Esophagus (tissue), 2 donors: ENCODE data around the gene SPEM1. TPM values are rescaled to one million over a fixed set of nuclear protein-coding genes. Genes with fewer than 3 reads are reported as not detected.

Experiments
- H3K27ac ChIP-seq, 2 donors: one replicate each; pipeline ENCODE4 v1.5.1; 2013; ENCODE audit warnings: low read depth in 2 of 2, mild to moderate bottlenecking in 2 of 2, inconsistent platforms in 1 of 2, low read length in 1 of 2, moderate library complexity in 1 of 2
- H3K27me3 ChIP-seq, 2 donors: one replicate each; pipeline ENCODE4 v1.6.1; 2013; ENCODE audit warnings: low read length in 2 of 2, control low read depth in 1 of 2, mild to moderate bottlenecking in 1 of 2; ENCODE audit not compliant: insufficient read depth in 2 of 2, control insufficient read depth in 1 of 2
- H3K36me3 ChIP-seq, 2 donors: one replicate each; pipeline ENCODE4 v1.6.1; 2013; ENCODE audit warnings: low read length in 1 of 2; ENCODE audit not compliant: control insufficient read depth in 2 of 2, insufficient read depth in 2 of 2
- H3K4me1 ChIP-seq, 2 donors: one replicate each; pipeline ENCODE4 v1.6.1; 2013; ENCODE audit warnings: low read length in 1 of 2; ENCODE audit not compliant: control insufficient read depth in 2 of 2, insufficient read depth in 2 of 2
- H3K4me3 ChIP-seq, 2 donors: one replicate each; pipeline ENCODE4 v1.5.1; 2013; ENCODE audit warnings: low read length in 2 of 2, mild to moderate bottlenecking in 2 of 2, low read depth in 1 of 2, moderate library complexity in 1 of 2
- H3K9me3 ChIP-seq, 2 donors: one replicate each; pipeline ENCODE4 v1.6.1; 2013; ENCODE audit warnings: mild to moderate bottlenecking in 2 of 2, low read depth in 1 of 2, low read length in 1 of 2, moderate library complexity in 1 of 2; ENCODE audit not compliant: control insufficient read depth in 2 of 2, insufficient read depth in 1 of 2
- WGBS, 2 donors: extraction: QIAGEN DNeasy Blood & Tissue Kit; methylation state at CpG; one replicate each; pipeline ENCODE4 v1.1.7; 2013; 5-methylcytosine and 5-hydroxymethylcytosine counted together
- polyA plus RNA-seq, 2 donors: library from polyadenylated mRNA; stranded (reverse); fragments of 200-250 nt; gene quantifications; one replicate each; pipeline ENCODE4 v1.2.3, GENCODE V29; 2013
- donor health status: healthy with polysubstance abuse.
- donor health status: Bipolar disorder and iron deficiency.

The SPEM1 gene
- polyA plus RNA-seq, 2 donors: not detected

DNA sequence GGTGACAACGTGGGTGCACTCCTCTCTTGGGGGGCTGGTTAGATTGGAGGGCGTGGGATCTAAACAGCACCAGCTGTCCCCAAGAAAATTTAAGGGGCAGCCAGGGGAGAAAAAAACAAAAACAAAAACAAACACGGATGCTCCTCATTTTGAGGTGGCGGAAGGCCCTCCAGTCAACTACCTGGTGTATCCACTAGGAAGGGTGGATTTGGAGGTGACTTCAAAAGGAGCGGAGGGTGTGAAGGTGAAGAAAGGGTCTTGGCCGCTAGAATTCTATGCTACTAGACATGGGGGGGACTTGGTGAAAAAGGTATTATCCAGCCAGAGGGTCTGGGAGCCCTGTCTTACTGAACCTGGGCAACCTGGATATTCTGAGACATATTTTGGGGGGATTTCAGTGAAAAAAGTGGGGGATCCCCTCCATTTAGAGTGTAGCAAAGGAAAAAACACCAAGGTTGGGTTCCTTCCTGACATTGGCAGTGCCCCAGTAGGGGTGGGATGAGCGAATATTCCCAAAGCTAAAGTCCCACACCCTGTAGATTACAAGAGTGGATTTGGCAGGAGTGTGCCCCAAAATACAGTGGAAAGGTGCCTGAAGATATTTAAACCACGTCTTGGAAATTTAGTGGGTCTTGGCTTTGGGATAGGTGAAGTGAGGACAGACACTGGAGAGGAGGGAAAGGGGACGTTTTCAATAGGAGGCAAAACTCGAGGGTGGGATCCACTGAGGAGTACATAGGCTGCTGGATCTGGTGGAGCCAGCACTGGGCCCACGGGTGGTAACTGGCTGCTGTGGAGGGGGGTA lies 18.7 kb downstream of the SPEM1 start:
- H3K9me3 ChIP-seq: no peaks in the 10 kb centered on the region
- peak overlapping the region; percentile 55 to 60 for H3K4me3 ChIP-seq
- no peaks in the 10 kb centered on the region for H3K36me3 ChIP-seq
- peak overlapping the region; percentile 62 to 65 for H3K27ac ChIP-seq
- 45 to 49% methylated on average over 11 of the region's 11 CpGs for WGBS, 2 donors
- no peaks in the 10 kb centered on the region for H3K27me3 ChIP-seq
- peaks cover 0 to 23% of the 10 kb centered on the region in 2 donors for H3K4me1 ChIP-seq

DNA sequence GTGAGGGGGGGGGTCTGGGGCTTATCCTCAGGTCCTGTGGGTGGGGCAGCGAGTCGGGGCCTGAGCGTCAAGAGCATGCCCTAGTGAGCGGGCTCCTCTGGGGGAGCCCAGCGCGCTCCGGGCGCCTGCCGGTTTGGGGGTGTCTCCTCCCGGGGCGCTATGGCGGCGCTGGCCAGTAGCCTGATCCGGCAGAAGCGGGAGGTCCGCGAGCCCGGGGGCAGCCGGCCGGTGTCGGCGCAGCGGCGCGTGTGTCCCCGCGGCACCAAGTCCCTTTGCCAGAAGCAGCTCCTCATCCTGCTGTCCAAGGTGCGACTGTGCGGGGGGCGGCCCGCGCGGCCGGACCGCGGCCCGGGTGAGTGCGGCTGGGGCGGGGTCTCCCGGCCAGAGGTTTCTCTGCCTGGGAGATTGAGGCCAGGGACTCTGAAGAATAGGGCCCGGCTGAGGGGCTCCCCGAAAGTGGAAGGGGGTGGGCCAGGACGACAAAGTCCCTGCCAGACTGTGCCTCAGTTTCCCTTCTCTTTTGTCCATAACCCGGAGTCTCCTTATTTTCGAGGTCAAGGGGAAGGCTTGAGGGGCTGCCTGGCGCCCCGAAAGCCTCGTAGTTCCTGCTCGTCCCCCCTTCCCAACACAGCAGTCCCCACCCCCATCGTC lies 19.5 kb downstream of the SPEM1 start, which contains the start of gene FGF11:
FGF11 (plus strand) TSS at position 51 of the 651 bp plus-strand sequence; CDS start at position 160, 109 bp downstream.
- no peaks in the 10 kb centered on the region for H3K27me3 ChIP-seq
- peak within 1 kb of the TSS; percentile 62 to 65 for H3K27ac ChIP-seq
- 3% methylated on average over 22 to 50 of the region's 50 CpGs for WGBS, 2 donors
- H3K36me3 ChIP-seq: no peaks in the 10 kb centered on the region
- H3K4me1 ChIP-seq: peaks cover 0 to 28% of the 10 kb centered on the region in 2 donors
- no peaks in the 10 kb centered on the region for H3K9me3 ChIP-seq
- peak within 1 kb of the TSS; percentile 55 to 60 for H3K4me3 ChIP-seq

DNA sequence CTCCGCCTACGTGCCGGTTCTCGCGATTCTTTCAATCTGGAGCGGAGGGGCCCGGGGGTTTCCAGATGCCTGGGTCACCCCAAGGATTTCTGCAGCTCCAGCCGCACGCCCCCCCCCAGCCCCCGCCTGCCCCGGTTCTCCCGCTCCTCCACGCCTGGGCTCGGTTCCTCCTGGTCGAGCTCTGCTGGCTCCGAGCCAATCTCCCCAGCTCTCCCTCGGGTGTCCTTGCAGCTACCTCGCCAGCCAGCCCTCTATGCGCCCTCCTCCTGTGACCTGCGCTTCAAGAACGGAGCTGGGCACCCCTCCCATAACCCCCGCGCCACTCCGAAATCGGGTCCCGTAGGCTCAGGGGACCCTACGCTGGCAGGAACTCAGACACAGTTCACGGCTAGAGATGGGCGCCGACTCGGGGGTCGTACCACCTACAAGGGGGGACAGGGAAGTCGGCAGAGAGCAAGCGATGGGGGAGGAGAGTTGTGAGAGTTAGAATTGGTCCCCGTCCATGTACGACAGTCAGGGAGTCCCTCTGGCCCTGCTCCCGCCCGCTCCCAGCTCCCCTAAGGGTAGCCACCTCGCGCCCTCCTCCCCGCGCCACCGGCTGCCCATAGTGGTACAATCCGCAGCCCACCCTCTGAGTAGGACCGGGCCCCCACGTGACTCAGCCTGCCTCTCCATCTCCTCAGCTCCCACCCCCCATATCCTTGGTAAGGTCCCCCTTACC lies 20.1 kb downstream of the SPEM1 start:
- H3K27me3 ChIP-seq: peaks cover 0 to 2% of the 10 kb centered on the region in 2 donors
- WGBS, 2 donors: 1 to 4% methylated on average over 36 to 46 of the region's 46 CpGs
- H3K27ac ChIP-seq: no peak overlapping the region
- peaks cover 3 to 33% of the 10 kb centered on the region in 2 donors for H3K4me1 ChIP-seq
- H3K4me3 ChIP-seq: peak overlapping the region; percentile 34 to 45
- no peaks in the 10 kb centered on the region for H3K9me3 ChIP-seq
- H3K36me3 ChIP-seq: no peaks in the 10 kb centered on the region

DNA sequence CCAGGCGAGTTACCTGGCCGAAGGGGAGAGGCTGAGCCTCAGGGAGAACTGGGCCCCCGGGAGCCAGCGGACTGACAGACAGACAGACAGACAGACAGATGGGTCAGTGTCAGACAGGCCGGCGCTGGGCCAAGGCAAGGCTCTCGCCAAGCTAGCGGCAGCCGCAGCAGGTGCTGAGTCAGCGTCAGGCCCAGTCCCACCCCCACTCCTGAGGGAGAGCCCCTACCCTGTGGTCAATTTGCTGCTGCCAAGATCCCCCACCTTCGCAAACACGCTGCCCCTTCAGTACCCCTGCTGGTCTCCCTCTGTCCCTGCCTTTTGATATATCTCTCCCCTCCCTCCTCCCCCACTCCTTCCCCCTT lies 20.7 kb downstream of the SPEM1 start:
- Histone ChIP-seq H3K27ac (no peak overlapping the region), H3K27me3 (peaks cover 0 to 3% of the 10 kb centered on the region in 2 donors), H3K36me3 (no peaks in the 10 kb centered on the region), H3K4me1 (peaks cover 3 to 39% of the 10 kb centered on the region in 2 donors), H3K9me3 (no peaks in the 10 kb centered on the region), H3K4me3 (peak overlapping the region in 1 of 2 donors; percentile 34)
- WGBS, 2 donors: 10 to 29% methylated on average over 12 of the region's 12 CpGs

DNA sequence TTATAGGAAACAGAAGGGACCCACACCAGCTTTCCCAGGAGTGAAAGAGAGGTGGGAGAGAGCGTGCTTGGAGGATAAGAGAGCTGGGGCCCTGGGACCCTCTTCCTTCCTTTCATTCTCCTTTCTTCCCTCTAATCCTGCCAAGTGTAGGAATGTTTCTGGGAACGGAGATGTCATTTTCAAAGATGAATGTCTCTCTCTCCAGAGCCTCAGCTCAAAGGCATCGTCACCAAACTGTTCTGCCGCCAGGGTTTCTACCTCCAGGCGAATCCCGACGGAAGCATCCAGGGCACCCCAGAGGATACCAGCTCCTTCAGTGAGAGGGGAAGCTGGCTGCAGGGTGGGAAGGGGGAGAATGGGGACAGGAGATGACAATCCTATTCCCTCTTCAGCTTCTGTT lies 21.1 kb downstream of the SPEM1 start:
- H3K4me1 ChIP-seq: peaks cover 3 to 40% of the 10 kb centered on the region in 2 donors
- H3K27me3 ChIP-seq: peaks cover 0 to 3% of the 10 kb centered on the region in 2 donors
- WGBS, 2 donors: 55 to 66% methylated on average over 7 of the region's 7 CpGs
- no peak overlapping the region for H3K27ac ChIP-seq
- no peak overlapping the region for H3K4me3 ChIP-seq
- H3K9me3 ChIP-seq: no peaks in the 10 kb centered on the region
- no peaks in the 10 kb centered on the region for H3K36me3 ChIP-seq

DNA sequence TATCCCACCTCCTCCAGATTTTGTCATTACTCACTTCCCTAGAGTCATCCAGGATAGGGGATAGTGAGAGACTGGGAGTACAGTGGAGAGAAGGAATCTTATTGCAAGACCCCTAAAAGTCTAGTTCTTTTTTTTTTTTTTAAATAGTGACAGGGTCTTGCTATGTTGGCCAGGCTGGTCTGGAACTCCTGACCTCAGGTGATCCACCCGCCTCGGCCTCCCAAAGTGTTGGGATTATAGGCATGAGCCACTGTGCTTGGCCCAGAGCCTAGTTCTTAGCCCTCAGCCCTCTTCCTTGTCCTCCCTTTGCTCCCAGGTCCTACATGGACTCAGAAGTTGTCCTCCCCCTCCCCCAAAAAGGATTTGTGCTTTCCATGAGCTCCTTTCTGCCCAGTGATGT lies 22.0 kb downstream of the SPEM1 start:
- H3K27me3 ChIP-seq: peaks cover 0 to 6% of the 10 kb centered on the region in 2 donors
- no peaks in the 10 kb centered on the region for H3K36me3 ChIP-seq
- H3K27ac ChIP-seq: no peak overlapping the region
- no peak overlapping the region for H3K4me3 ChIP-seq
- H3K4me1 ChIP-seq: peaks cover 3 to 38% of the 10 kb centered on the region in 2 donors
- WGBS, 2 donors: 85 to 87% methylated on average over 2 of the region's 2 CpGs
- H3K9me3 ChIP-seq: no peaks in the 10 kb centered on the region

DNA sequence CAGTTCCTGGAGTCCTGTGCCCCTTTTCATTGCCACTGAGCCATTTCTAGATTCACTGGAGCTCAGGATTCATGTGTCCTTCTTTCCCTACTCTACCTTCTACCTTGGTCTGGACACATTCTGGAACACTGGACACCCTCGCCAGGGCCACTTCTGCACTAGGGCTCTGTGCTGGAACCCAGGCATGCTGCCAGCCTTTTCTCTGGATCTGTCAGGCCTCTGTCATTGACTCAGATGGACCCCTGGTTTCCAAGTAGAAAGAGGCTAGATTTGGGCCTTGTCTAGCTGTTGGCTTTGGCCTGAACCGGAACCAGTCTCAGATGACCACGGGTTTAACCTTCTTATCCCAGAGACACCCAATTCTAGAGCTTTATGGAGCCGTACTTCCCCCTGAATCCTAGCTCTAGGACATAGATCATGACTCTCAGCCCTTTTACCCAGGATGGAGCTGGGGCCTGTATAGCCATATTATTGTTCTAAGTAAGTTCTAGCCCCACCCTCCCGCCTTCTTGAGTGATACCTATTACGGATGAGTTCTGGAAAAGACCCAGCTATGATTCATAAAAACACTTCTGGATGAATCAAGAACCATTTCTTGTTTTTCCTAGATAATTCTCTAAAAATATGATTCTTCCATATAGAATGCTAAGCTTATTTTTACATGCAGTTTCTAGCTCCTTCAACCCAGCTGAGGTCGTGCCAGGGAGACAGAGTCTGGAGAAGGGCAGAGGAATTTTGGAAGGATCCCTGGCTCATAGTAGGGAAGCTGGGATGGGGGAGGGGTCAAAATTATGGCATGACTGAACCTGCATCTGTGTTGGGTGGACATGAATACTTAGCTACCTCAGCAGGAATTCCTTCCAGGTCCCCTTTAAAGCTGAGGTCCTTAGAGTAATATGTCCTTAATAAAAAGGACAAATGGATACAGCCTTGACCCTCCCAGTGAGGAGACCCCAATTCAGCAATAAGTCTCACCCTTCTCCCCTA lies 23.7 kb downstream of the SPEM1 start:
- WGBS, 2 donors: 67 to 71% methylated on average over 7 of the region's 7 CpGs
- Histone ChIP-seq H3K36me3 (no peaks in the 10 kb centered on the region), H3K4me1 (peaks cover 3 to 35% of the 10 kb centered on the region in 2 donors), H3K4me3 (no peak overlapping the region), H3K27ac (peak overlapping the region; percentile 74 to 77), H3K27me3 (peaks cover 0 to 6% of the 10 kb centered on the region in 2 donors), H3K9me3 (no peaks in the 10 kb centered on the region)

DNA sequence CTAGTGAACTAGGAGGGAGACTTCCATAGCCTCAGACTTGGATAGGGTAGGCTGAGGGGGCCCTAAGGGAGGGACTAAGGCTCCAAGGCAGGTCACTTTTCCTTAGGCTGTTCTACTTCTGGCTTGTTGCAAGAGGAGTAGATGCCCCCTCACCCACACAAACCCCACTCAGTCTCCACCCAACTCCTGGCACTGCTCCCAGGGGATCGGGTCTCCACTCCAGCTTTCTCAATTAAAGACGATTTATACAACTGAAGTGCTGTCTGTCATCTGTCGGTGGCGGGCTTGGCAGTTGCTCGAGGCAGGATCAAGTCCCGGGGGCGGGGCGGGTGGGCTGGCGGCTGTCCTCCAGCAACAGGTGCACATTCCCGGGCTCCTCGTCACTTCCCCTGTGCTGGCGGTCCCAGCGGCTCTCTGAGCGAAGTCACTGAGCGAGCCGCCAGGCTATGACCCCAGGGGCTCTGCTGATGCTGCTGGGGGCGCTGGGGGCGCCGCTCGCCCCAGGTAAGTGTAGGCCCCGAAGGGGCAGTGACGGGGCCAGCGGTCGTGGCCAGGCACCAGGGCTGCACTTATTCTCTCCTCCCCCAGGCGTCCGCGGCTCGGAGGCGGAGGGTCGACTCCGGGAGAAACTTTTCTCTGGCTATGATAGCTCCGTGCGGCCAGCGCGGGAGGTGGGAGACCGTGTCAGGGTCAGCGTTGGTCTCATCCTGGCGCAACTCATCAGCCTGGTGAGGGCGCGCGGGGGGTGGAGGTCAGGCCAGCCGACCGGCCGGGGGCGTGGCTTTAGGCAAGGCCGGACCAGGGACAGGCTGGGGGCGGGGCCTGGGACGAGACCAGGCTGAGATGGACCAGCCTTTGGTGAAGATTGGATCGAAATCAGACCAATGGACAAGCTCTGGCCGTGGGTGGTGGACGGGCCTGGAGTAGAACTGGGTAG lies 24.8 kb downstream of the SPEM1 start, which contains the start of gene CHRNB1:
CHRNB1 (plus strand) TSS at position 380 of the 937 bp plus-strand sequence; CDS start at position 447, 67 bp downstream.
- 9 to 10% methylated on average over 51 of the region's 51 CpGs for WGBS, 2 donors
- Histone ChIP-seq H3K27me3 (peaks cover 0 to 6% of the 10 kb centered on the region in 2 donors), H3K36me3 (no peaks in the 10 kb centered on the region), H3K4me3 (peak within 1 kb of the TSS; percentile 38 to 48), H3K9me3 (no peaks in the 10 kb centered on the region), H3K4me1 (peaks cover 3 to 29% of the 10 kb centered on the region in 2 donors), H3K27ac (peak within 1 kb of the TSS; percentile 74 to 77)
